NCI-H2171 (cell line): Measurements from ENCODE around the gene GABRB2.
A peak's percentile ranks its signal among the peaks of the same experiment; 100 is the strongest.

Experiments used
- DNase-seq: peaks from one replicate; lab custom pipeline; 2025; lab: John Stamatoyannopoulos, UW

The GABRB2 gene

GRCh38 chr5:161387121-161387520 lies 159.4 kb downstream of the GABRB2 start:
- no peak for DNase-seq

- no peak for DNase-seq
Observed at GRCh38 chr5:161385027-161385426, 161.5 kb downstream of the GABRB2 start.

- no peak for DNase-seq
Observed at GRCh38 chr5:161382685-161383084, 163.8 kb downstream of the GABRB2 start.

- no peak for DNase-seq
Observed at GRCh38 chr5:161380486-161380885, 166.0 kb downstream of the GABRB2 start.

- peak; percentile 47 for DNase-seq
Observed at GRCh38 chr5:161378701-161379100, 167.8 kb downstream of the GABRB2 start.

- DNase-seq = no peak
Observed at GRCh38 chr5:161376034-161376433, 170.5 kb downstream of the GABRB2 start.

GRCh38 chr5:161373345-161373707 lies 173.2 kb downstream of the GABRB2 start:
- no peak for DNase-seq

- no peak for DNase-seq
Observed at GRCh38 chr5:161372682-161373344, 173.7 kb downstream of the GABRB2 start.

- no peak for DNase-seq
Observed at GRCh38 chr5:161369022-161369421, 177.5 kb downstream of the GABRB2 start.

GRCh38 chr5:161358446-161358845 lies 188.1 kb downstream of the GABRB2 start:
- no peak for DNase-seq

GRCh38 chr5:161344234-161344633 lies 202.3 kb downstream of the GABRB2 start:
- no peak for DNase-seq

- DNase-seq = no peak
Observed at GRCh38 chr5:161342886-161343285, 203.6 kb downstream of the GABRB2 start.

GRCh38 chr5:161340012-161340411 lies 206.5 kb downstream of the GABRB2 start:
- DNase-seq = no peak

- no peak for DNase-seq
Observed at GRCh38 chr5:161333194-161333880, 213.2 kb downstream of the GABRB2 start.

- no peak for DNase-seq
Observed at GRCh38 chr5:161332343-161332742, 214.2 kb downstream of the GABRB2 start.

GRCh38 chr5:161314033-161314432 lies 232.5 kb downstream of the GABRB2 start:
- no peak for DNase-seq

GRCh38 chr5:161312882-161313281 lies 233.6 kb downstream of the GABRB2 start:
- DNase-seq = no peak

GRCh38 chr5:161311965-161312364 lies 234.6 kb downstream of the GABRB2 start:
- no peak for DNase-seq

GRCh38 chr5:161311146-161311708 lies 235.3 kb downstream of the GABRB2 start:
- no peak for DNase-seq

- DNase-seq = no peak
Observed at GRCh38 chr5:161306351-161306995, 240.1 kb downstream of the GABRB2 start.

GRCh38 chr5:161305601-161306000 lies 240.9 kb downstream of the GABRB2 start:
- DNase-seq = no peak

- no peak for DNase-seq
Observed at GRCh38 chr5:161302559-161302958, 244.0 kb downstream of the GABRB2 start.

GRCh38 chr5:161301586-161301985 lies 244.9 kb downstream of the GABRB2 start:
- DNase-seq = no peak
